HG03520 (cell line): ENCODE data around the gene LAIR1.
"Not testable (repeated sequence)": the region's sequence is repeated elsewhere in the genome, so short reads cannot be mapped to it uniquely, and the experiment has no call there.

Experiments
- ATAC-seq: cut with Tn5 transposase; IDR thresholded peaks from one replicate; pipeline ENCODE4 v1.9.1; 2021; ENCODE audit warnings: mild to moderate bottlenecking, moderate library complexity; ENCODE audit not compliant: unreplicated experiment

LAIR1 gene

DNA sequence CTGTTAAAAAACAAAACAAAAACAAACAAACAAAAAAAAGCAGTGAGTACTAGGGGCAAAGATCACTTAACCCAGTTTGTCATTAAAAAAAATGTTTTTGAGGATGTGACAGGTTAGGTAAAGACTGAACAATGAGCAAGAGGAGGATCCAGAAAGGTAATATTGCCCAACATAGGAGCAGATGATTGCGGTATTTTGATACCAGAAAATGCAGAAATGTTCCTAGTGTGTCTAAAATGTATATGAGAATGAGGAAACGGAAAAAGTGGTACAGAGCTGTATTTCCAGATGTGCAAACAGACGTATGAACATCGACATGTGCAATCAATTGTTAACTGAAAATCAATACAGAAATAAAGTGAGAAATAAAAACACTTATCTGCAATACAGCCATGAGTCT lies 20.9 kb downstream of the LAIR1 start:
- no peak for ATAC-seq

DNA sequence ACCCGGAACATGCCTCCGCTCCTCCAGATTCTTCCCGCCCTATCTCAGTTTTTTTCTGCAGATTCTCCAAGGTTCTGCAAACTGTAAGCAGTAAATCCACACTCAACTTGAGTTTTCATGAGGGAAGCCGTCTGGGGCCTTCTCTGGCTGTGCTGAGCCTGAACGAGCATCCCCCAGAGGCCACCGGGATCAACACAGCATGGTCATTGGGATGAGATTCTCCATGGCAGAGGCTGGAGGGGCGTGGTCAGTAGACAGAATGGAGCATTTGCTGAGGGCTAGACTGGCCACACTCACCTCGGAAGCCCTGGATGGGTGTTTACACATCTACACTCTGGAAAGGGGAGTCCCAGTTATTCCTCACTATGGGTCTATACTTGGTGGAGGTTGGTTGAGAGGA lies 23.4 kb downstream of the LAIR1 start:
- ATAC-seq: no peak

DNA sequence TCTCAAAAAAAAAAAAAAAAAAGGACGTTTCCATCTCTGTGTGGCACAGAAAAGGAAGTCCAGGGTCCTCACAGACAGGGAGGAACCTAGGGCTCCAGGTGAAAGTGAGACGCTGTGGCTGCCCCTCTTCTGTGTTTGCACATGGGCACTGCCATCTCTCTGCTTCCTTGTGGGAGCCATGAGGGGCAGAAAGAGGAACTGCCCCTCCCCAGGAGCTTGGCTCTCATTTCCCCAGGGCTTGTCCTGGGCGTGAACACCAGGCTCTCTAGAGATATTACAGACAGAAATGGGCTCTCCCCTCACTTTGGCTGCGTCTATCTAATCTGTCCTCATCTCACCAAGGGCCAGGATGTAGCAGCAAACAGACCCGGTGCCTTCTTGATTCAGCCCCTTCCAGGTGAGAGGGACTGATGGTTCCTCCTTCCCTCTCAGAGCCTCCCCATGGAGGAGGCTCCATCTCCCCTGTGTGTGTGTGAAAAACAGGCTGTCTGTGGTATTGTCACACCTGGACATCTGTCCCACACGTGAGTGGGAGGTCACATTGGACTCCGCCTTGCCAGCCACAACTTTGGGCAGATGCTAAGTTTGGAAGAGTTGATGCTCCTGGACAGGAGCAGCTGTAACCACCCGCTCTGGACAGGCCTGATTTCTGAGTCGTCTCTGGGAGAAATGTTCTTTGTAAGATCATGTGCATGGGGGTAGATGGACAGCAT lies 24.9 kb downstream of the LAIR1 start:
- ATAC-seq: no peak

DNA sequence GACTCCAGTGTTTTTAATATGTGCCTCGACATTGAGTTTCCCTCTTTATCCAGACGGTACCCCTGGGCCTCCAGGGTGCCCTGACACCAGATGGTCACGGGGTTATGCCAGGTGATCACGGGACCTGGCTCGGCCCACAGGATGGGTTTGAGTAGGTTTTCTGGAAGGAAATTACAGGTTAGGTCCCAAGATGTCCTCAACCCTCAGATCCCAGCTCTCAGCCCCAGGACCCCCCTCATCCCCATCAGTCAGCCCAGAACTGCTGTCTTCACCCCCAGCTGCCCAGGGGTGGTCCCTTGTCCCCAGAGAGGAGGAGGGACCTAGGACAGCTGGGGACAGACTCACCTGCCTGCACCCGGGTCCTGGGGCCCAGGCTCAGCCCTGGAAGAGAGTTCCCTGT lies 26.2 kb downstream of the LAIR1 start:
- ATAC-seq: no peak

DNA sequence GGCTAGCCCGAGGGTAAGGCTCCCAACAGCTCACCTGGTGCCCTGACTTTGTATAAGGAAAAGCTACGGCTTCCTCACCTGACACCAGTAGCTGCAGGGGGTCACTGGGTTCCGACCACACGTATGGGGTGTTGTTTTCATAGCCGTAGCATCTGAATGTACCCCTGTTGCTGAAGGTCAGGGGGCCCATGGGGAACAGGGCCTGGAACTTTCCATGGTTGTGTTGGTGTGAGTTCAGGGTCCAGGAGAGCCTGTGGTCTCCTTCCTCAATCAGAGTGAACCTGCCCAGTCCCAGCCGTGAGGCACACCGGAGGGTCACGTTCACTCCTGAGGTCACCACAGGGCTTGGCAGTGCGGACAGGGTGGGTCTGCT lies 26.9 kb downstream of the LAIR1 start:
- ATAC-seq: no peak

DNA sequence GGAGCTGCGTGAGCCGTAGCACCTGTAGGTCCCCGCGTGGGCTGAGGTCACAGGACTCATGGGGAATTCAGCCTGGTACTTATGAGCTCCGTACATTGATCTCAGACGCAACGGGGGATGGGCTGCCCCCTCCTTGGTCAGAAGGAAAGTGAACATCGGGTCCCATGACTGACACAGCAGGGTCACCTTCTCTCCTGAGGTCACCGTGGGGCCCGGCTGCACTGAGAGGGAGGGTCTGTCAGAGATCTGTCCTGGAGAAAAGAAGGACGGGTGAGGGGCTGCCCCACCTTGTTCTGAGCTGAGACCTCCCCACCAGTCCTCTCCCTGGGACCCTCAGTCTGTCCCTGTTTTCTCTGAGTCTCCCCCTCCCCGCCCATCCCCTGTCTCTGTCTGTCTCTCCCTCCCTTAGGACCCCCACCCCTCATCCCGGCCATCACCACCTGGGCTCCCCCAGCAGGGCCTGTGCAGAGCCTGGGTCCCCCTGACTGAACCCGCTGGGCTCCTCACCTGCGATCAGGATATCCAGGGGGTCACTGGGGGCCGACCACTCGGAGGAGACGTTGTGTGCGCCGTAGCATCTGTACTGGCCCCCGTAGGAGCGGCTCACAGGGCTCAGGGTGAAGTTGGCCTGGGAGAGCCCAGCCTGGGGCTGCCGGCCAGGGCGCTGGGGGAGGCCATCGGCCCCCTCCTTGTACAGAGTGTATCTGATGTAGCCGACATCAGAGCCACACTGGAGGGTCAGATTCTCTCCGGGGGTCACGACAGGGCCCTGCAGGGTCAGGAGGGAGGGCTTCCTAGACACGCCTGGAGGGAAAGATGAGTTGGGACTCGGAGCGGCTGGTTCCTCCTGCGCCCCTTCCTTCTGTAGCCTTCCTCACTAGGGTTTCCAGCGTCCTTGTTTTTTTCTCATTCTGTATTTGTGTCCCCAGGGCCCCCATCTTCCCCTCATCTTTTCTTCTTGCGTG lies 27.6 kb downstream of the LAIR1 start:
- no peak for ATAC-seq

GRCh38 chr19:54335979-54336892 lies 28.5 kb downstream of the LAIR1 start:
- no peak for ATAC-seq

DNA sequence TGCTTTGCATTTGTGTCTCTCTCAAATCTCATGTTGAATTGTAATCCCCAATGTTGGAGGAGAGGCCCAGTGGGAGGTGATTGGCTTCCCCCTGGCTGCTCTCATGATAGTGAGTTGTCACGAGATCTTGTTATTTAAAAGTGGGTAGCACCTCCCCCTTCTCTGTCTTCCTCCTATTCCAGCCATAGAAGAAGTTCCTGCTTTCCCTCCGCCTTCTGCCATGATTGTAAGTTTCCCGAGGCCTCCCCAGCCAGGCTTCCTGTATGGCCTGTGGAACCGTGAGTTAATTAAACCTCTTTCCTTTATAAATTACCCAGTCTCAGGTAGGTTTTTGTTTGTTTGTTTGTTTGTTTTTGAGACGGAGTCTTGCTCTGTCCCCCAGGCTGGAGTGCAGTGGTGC lies 29.6 kb downstream of the LAIR1 start:
- ATAC-seq: no peak

- no peak for ATAC-seq
Measured at GRCh38 chr19:54333586-54334298, 31.0 kb downstream of the LAIR1 start.

DNA sequence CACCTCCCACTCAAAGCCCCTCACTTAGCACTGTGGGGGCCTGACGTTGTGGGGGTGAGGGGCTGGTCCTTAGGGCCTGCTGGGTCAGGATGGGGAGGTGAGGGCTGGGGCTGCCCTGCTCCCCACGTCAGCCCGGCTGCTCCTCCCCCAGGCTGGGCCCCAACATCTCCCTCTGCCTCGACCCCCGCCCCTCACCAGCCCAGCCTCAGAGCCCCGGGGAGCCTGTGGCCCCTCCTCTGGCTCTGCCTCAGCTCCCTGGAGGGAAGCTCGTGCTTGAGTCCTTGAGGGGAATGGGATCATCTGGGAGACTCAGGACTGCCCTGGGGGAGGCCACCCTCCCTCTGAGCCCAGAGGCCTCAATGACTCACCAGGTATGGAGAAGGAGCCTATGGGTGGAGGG lies 32.6 kb downstream of the LAIR1 start:
- no peak for ATAC-seq

DNA sequence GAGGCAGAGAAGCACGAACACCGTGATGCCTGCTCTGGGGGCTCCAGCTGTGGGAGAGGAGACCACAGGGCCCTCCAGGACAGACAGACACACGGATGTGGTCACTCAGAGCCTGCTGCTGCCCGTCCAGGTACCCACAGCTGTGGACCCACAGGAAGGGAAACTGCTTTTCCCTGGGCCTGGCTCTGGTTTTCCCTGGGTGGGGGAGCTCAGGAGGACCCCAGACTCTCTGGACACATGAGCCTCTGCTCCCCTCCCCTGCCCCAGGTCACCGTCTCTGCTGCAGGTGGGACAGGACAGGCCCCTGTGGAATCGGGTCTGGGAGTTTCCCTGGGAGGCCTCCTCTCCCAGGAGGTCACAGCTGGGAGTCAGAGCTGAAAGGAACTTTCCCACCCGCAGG lies 33.1 kb downstream of the LAIR1 start:
- no peak for ATAC-seq

DNA sequence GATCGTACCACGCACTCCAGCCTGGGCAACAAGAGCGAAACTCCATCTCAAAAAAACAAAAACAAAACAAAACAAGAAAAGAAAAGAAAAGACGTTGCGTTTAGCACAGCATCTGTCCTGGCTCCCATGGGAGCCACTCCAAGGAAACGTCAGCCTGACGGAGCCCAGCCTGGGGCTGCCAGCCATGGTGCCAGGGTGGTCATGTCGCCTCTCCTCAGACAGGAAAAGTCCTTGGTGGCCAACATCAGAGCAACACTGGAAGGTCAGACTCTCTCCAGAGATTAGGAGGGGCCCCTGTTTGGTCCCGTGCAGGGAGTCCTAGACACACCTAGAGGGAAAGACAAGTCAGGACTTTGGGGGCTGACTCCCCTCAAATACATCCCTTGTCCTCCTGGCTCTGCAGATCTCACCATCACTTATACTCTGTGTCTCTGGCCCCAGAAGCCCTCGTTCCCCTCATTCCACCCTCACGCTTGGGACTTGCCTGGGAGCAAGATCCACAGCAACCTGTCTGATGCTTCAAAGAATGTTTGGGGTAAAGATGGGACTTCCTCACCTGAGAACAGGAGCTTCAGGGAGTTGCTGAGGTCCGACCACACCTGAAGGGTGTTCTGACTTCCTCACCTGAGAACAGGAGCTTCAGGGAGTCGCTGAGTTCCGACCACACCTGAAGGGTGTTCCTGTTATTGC lies 35.1 kb downstream of the LAIR1 start:
- ATAC-seq: no peak

DNA sequence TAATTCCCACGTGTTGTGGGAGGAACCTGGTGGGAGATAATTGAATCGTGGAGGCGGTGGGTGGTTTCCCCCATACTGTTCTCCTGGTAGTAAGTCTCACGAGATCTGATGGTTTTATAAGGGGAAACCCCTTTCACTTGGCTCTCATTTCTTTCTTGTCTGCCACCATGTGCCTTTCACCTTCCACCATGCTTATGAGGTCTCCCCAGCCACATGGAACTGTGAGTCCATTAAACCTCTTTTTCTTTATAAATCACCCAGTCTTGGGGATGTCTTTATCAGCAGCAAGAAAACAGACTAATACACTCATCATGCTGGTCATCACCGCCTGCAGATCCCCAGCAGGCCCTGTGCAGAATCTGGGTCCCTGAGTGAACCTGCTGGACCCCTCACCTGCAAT lies 36.0 kb downstream of the LAIR1 start:
- ATAC-seq: not testable (repeated sequence)

- no peak for ATAC-seq
Measured at GRCh38 chr19:54325631-54326030, 39.1 kb downstream of the LAIR1 start.

DNA sequence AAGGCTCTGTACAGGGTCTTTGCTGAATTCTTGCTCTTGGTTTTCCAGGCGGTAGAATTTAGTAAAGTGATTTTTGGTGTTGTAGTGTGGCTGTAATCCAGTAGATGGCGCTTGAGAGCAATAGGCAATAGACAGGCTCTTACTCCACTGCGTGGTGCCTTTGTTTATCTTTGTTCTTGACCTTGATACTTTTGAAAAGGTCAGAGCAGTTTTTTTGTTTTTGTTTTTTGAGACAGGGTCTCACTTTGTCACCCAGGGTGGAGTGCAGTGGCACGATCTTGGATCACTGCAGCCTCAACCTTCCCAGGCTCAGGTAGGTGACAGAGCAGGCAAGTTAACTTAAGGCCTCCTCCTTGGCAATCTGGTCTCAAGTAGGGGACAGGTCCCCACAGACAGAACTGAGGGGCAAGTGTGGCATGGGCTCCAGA lies 39.5 kb downstream of the LAIR1 start:
- ATAC-seq: no peak

- no peak for ATAC-seq
Measured at GRCh38 chr19:54324071-54324470, 40.7 kb downstream of the LAIR1 start.

DNA sequence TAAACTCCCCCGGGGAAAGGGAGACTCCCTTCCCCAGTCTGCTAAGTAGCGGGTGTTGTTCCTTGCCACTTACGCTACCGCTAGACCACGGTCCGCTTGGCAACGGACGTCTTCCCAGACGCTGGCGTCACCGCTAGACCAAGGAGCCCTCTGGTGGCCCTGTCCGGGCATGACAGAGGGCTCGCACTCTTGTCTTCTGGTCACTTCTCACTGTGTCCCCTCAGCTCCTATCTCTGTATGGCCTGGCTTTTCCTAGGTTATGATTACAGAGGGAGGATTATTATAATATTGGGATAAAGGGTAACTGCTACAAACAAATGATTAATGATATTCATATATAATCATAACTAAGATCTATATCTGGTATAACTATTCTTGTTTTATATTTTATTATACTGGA lies 41.8 kb downstream of the LAIR1 start:
- ATAC-seq: not testable (repeated sequence)

- ATAC-seq: not testable (repeated sequence)
Measured at GRCh38 chr19:54322295-54322694, 42.4 kb downstream of the LAIR1 start.

- ATAC-seq: no peak
Measured at GRCh38 chr19:54319892-54320670, 44.6 kb downstream of the LAIR1 start.
